Measurements from ENCODE around the gene GPC3.
"Not testable (repeated sequence)": the region's sequence is repeated elsewhere in the genome, so short reads cannot be mapped to it uniquely, and the experiment has no call there.

GPC3 gene

GRCh38 chrX:133720269-133720668 lies 265.1 kb downstream of the GPC3 start:
- H3K4me2 ChIP-seq (ENCODE audit: insufficient read depth, low read length, poor library complexity, severe bottlenecking); H3K23ac ChIP-seq (ENCODE audit: low read depth, low read length, poor library complexity); H2BK120ac ChIP-seq (ENCODE audit: low read depth, low read length); H3K79me1 ChIP-seq (ENCODE audit: low read depth, low read length); H3K27ac ChIP-seq (replicated peaks; ENCODE audit: low read length); H3K27me3 ChIP-seq (ENCODE audit: control insufficient read depth in 3 of 3, insufficient read depth in 3 of 3, low read depth in 1 of 3, low read length in 3 of 3); H3K4me3 ChIP-seq (ENCODE audit: low read length in 2 of 2); H2BK15ac ChIP-seq (ENCODE audit: low read length); H3K9me3 ChIP-seq (replicated peaks in 1 of 2; ENCODE audit: control insufficient read depth in 2 of 2, insufficient read depth in 1 of 2, low read depth in 1 of 2, low read length in 2 of 2); H2BK12ac ChIP-seq (ENCODE audit: low read length); H4K8ac ChIP-seq (ENCODE audit: low read depth, low read length); H4K91ac ChIP-seq (ENCODE audit: low read depth, low read length, poor library complexity); H2AK5ac ChIP-seq (ENCODE audit: low read depth, low read length); H3K4me1 ChIP-seq (ENCODE audit: control insufficient read depth in 2 of 2, insufficient read depth in 1 of 2, low read depth in 1 of 2, low read length in 2 of 2); DNase-seq (ENCODE audit: low spot score); H3K14ac ChIP-seq (ENCODE audit: low read length); H3K36me3 ChIP-seq (replicated peaks in 1 of 2; ENCODE audit: control insufficient read depth in 2 of 2, insufficient read depth in 2 of 2, low read length in 2 of 2); H3K18ac ChIP-seq (ENCODE audit: low read length); H2BK5ac ChIP-seq (ENCODE audit: low read length); H2AFZ ChIP-seq (ENCODE audit: low read length); H3K9ac ChIP-seq (ENCODE audit: low read depth, low read length, poor library complexity); H3K4ac ChIP-seq (ENCODE audit: low read length): not testable (repeated sequence)
- WGBS, 2 donors (ENCODE audit: extremely low coverage in 2 of 2, insufficient read length in 2 of 2, insufficient replicate concordance in 1 of 2): no CpG with 5 or more reads among the region's 3 CpGs

GRCh38 chrX:133715715-133716114 lies 269.7 kb downstream of the GPC3 start:
- H3K9me3 ChIP-seq (replicated peaks in 1 of 2; ENCODE audit: control insufficient read depth in 2 of 2, insufficient read depth in 1 of 2, low read depth in 1 of 2, low read length in 2 of 2): no peaks in the 10 kb centered on the region
- H4K8ac ChIP-seq (ENCODE audit: low read depth, low read length): no peak overlapping the region
- no peak overlapping the region for H4K91ac ChIP-seq (ENCODE audit: low read depth, low read length, poor library complexity)
- H3K36me3 ChIP-seq (replicated peaks in 1 of 2; ENCODE audit: control insufficient read depth in 2 of 2, insufficient read depth in 2 of 2, low read length in 2 of 2): no peaks in the 10 kb centered on the region
- no peak overlapping the region for H3K27ac ChIP-seq (replicated peaks; ENCODE audit: low read length)
- no peak for DNase-seq (ENCODE audit: low spot score)
- no peak overlapping the region for H2BK12ac ChIP-seq (ENCODE audit: low read length)
- H3K4me2 ChIP-seq (ENCODE audit: insufficient read depth, low read length, poor library complexity, severe bottlenecking): no peak overlapping the region
- peaks cover 0 to 3% (median 0%) of the 10 kb centered on the region in 3 experiments for H3K27me3 ChIP-seq (ENCODE audit: control insufficient read depth in 3 of 3, insufficient read depth in 3 of 3, low read depth in 1 of 3, low read length in 3 of 3)
- no peak overlapping the region for H2BK15ac ChIP-seq (ENCODE audit: low read length)
- no peak overlapping the region for H3K4ac ChIP-seq (ENCODE audit: low read length)
- H3K4me3 ChIP-seq (ENCODE audit: low read length in 2 of 2): no peak overlapping the region
- no peak overlapping the region for H3K23ac ChIP-seq (ENCODE audit: low read depth, low read length, poor library complexity)
- no peak overlapping the region for H3K9ac ChIP-seq (ENCODE audit: low read depth, low read length, poor library complexity)
- no peaks in the 10 kb centered on the region for H3K79me1 ChIP-seq (ENCODE audit: low read depth, low read length)
- H2AK5ac ChIP-seq (ENCODE audit: low read depth, low read length): no peak overlapping the region
- WGBS, 2 donors (ENCODE audit: extremely low coverage in 2 of 2, insufficient read length in 2 of 2, insufficient replicate concordance in 1 of 2): no CpG with 5 or more reads among the region's 1 CpG
- H2BK120ac ChIP-seq (ENCODE audit: low read depth, low read length): no peak overlapping the region
- H2BK5ac ChIP-seq (ENCODE audit: low read length): no peak overlapping the region
- H3K14ac ChIP-seq (ENCODE audit: low read length): no peak overlapping the region
- H3K4me1 ChIP-seq (ENCODE audit: control insufficient read depth in 2 of 2, insufficient read depth in 1 of 2, low read depth in 1 of 2, low read length in 2 of 2): no peaks in the 10 kb centered on the region
- H2AFZ ChIP-seq (ENCODE audit: low read length): no peak overlapping the region
- no peak overlapping the region for H3K18ac ChIP-seq (ENCODE audit: low read length)

- Histone ChIP-seq H2BK12ac (ENCODE audit: low read length) (no peak overlapping the region), H3K4ac (ENCODE audit: low read length) (no peak overlapping the region), H2AK5ac (ENCODE audit: low read depth, low read length) (no peak overlapping the region), H4K91ac (ENCODE audit: low read depth, low read length, poor library complexity) (no peak overlapping the region), H3K79me1 (ENCODE audit: low read depth, low read length) (peaks cover 3% of the 10 kb centered on the region), H3K14ac (ENCODE audit: low read length) (no peak overlapping the region), H2BK15ac (ENCODE audit: low read length) (no peak overlapping the region), H3K27ac (replicated peaks; ENCODE audit: low read length) (no peak overlapping the region), H2AFZ (ENCODE audit: low read length) (no peak overlapping the region), H3K4me2 (ENCODE audit: insufficient read depth, low read length, poor library complexity, severe bottlenecking) (no peak overlapping the region), H3K4me3 (ENCODE audit: low read length in 2 of 2) (no peak overlapping the region), H4K8ac (ENCODE audit: low read depth, low read length) (no peak overlapping the region), H3K9ac (ENCODE audit: low read depth, low read length, poor library complexity) (no peak overlapping the region), H3K36me3 (replicated peaks in 1 of 2; ENCODE audit: control insufficient read depth in 2 of 2, insufficient read depth in 2 of 2, low read length in 2 of 2) (no peaks in the 10 kb centered on the region), H3K23ac (ENCODE audit: low read depth, low read length, poor library complexity) (no peak overlapping the region), H3K4me1 (ENCODE audit: control insufficient read depth in 2 of 2, insufficient read depth in 1 of 2, low read depth in 1 of 2, low read length in 2 of 2) (no peaks in the 10 kb centered on the region), H3K27me3 (ENCODE audit: control insufficient read depth in 3 of 3, insufficient read depth in 3 of 3, low read depth in 1 of 3, low read length in 3 of 3) (peaks cover 0 to 9% (median 0%) of the 10 kb centered on the region in 3 experiments), H3K18ac (ENCODE audit: low read length) (no peak overlapping the region), H2BK120ac (ENCODE audit: low read depth, low read length) (no peak overlapping the region), H3K9me3 (replicated peaks in 1 of 2; ENCODE audit: control insufficient read depth in 2 of 2, insufficient read depth in 1 of 2, low read depth in 1 of 2, low read length in 2 of 2) (no peaks in the 10 kb centered on the region), H2BK5ac (ENCODE audit: low read length) (no peak overlapping the region)
- DNase-seq (ENCODE audit: low spot score): no peak
- no CpG with 5 or more reads among the region's 1 CpG for WGBS, 2 donors (ENCODE audit: extremely low coverage in 2 of 2, insufficient read length in 2 of 2, insufficient replicate concordance in 1 of 2)
These were observed 275.9 kb downstream of the GPC3 start for GRCh38 chrX:133709501-133709900.

GRCh38 chrX:133706890-133707289 lies 278.5 kb downstream of the GPC3 start:
- H3K4me1 ChIP-seq (ENCODE audit: control insufficient read depth in 2 of 2, insufficient read depth in 1 of 2, low read depth in 1 of 2, low read length in 2 of 2): peaks cover 2 to 9% of the 10 kb centered on the region in 2 donors
- H2BK12ac ChIP-seq (ENCODE audit: low read length): no peak overlapping the region
- H3K9ac ChIP-seq (ENCODE audit: low read depth, low read length, poor library complexity): no peak overlapping the region
- H3K27me3 ChIP-seq (ENCODE audit: control insufficient read depth in 3 of 3, insufficient read depth in 3 of 3, low read depth in 1 of 3, low read length in 3 of 3): peaks cover 0 to 9% (median 0%) of the 10 kb centered on the region in 3 experiments
- no peaks in the 10 kb centered on the region for H3K9me3 ChIP-seq (replicated peaks in 1 of 2; ENCODE audit: control insufficient read depth in 2 of 2, insufficient read depth in 1 of 2, low read depth in 1 of 2, low read length in 2 of 2)
- no peak overlapping the region for H2AK5ac ChIP-seq (ENCODE audit: low read depth, low read length)
- no peak overlapping the region for H4K91ac ChIP-seq (ENCODE audit: low read depth, low read length, poor library complexity)
- H4K8ac ChIP-seq (ENCODE audit: low read depth, low read length): no peak overlapping the region
- H2BK15ac ChIP-seq (ENCODE audit: low read length): no peak overlapping the region
- no peak overlapping the region for H3K4me3 ChIP-seq (ENCODE audit: low read length in 2 of 2)
- no peak overlapping the region for H2AFZ ChIP-seq (ENCODE audit: low read length)
- H3K36me3 ChIP-seq (replicated peaks in 1 of 2; ENCODE audit: control insufficient read depth in 2 of 2, insufficient read depth in 2 of 2, low read length in 2 of 2): no peaks in the 10 kb centered on the region
- no peak for DNase-seq (ENCODE audit: low spot score)
- no peak overlapping the region for H3K14ac ChIP-seq (ENCODE audit: low read length)
- H2BK5ac ChIP-seq (ENCODE audit: low read length): no peak overlapping the region
- H2BK120ac ChIP-seq (ENCODE audit: low read depth, low read length): no peak overlapping the region
- no peak overlapping the region for H3K23ac ChIP-seq (ENCODE audit: low read depth, low read length, poor library complexity)
- no CpG with 5 or more reads among the region's 1 CpG for WGBS, 2 donors (ENCODE audit: extremely low coverage in 2 of 2, insufficient read length in 2 of 2, insufficient replicate concordance in 1 of 2)
- no peak overlapping the region for H3K27ac ChIP-seq (replicated peaks; ENCODE audit: low read length)
- peaks cover 3% of the 10 kb centered on the region for H3K79me1 ChIP-seq (ENCODE audit: low read depth, low read length)
- no peak overlapping the region for H3K4ac ChIP-seq (ENCODE audit: low read length)
- H3K18ac ChIP-seq (ENCODE audit: low read length): no peak overlapping the region
- no peak overlapping the region for H3K4me2 ChIP-seq (ENCODE audit: insufficient read depth, low read length, poor library complexity, severe bottlenecking)
